Tibial nerve (tissue), 4 donors: Measurements from ENCODE around the gene MTCH1.
"Not testable (repeated sequence)": the region's sequence is repeated elsewhere in the genome, so short reads cannot be mapped to it uniquely, and the experiment has no call there.

Source experiments
- EP300 ChIP-seq, 2 donors: sonication (generic); formaldehyde crosslinking; IDR thresholded peaks; one replicate each; pipeline ENCODE4 v1.6.1; 2017; ENCODE audit warnings: antibody characterized with exemption in 2 of 2, mild to moderate bottlenecking in 1 of 2
- TF ChIP-seq, protein P1 (sequence below), 5 experiments: fragments of 200-600 bp in 3 of 5; fragments of 450-650 bp in 2 of 5; sonication (generic) in 3 of 5; IDR thresholded peaks; one replicate each; pipeline ENCODE4 v1.5.1; 2016 to 2019; ENCODE audit warnings: antibody characterized with exemption in 5 of 5, mild to moderate bottlenecking in 3 of 5, moderate library complexity in 2 of 5

DNA sequence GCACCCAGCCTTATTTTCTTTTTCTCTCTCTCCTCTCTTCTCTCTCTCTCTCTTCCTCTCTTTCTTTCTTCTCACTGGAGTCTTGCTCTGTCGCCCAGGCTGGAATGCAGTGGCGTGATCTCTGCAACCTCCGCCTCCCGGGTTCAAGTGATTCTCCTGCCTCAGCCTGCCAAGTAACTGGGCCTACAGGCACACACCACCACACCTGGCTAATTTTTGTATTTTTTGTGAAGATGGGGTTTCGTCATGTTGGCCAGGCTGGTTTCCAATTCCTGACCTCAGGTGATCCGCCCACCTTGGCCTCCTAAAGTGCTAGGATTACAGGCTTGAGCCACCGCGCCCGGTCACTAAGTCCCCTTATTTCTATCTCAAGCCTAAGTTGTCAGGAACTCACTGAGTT, 36.9 kb downstream of the MTCH1 start:
- not testable (repeated sequence) for TF ChIP-seq EP300 (IDR thresholded peaks at IDR 0.05)
- TF ChIP-seq, protein P1, sequence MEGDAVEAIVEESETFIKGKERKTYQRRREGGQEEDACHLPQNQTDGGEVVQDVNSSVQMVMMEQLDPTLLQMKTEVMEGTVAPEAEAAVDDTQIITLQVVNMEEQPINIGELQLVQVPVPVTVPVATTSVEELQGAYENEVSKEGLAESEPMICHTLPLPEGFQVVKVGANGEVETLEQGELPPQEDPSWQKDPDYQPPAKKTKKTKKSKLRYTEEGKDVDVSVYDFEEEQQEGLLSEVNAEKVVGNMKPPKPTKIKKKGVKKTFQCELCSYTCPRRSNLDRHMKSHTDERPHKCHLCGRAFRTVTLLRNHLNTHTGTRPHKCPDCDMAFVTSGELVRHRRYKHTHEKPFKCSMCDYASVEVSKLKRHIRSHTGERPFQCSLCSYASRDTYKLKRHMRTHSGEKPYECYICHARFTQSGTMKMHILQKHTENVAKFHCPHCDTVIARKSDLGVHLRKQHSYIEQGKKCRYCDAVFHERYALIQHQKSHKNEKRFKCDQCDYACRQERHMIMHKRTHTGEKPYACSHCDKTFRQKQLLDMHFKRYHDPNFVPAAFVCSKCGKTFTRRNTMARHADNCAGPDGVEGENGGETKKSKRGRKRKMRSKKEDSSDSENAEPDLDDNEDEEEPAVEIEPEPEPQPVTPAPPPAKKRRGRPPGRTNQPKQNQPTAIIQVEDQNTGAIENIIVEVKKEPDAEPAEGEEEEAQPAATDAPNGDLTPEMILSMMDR (IDR thresholded peaks at IDR 0.05), result not testable (repeated sequence)
